ENCODE data around the gene IKBKE. TPM values are rescaled to one million over a fixed set of nuclear protein-coding genes. Genes with fewer than 3 reads are reported as not detected.

The IKBKE gene
- total and polyA plus RNA-seq, 2 of the 8 experiments (the other 6 are each of a cell fraction or from before 2014, with no cell fraction given) = 8.6 to 12.0 TPM

- TF ChIP-seq ZNF274 (IDR thresholded peaks at IDR 0.05; ENCODE audit: borderline replicate concordance, extremely low read depth, low read length) (no peak), TBP (IDR thresholded peaks at IDR 0.05; ENCODE audit: low read depth, low read length) (no peak), BCL11A (IDR thresholded peaks at IDR 0.05; ENCODE audit: low read depth in 2 of 2, low read length in 2 of 2) (no peak), POLR2A (IDR thresholded peaks at IDR 0.05; ENCODE audit: control extremely low read depth in 1 of 2, low read depth in 2 of 2, low read length in 2 of 2) (no peak), FOSL1 (IDR thresholded peaks at IDR 0.05; ENCODE audit: insufficient read depth, low read depth, low read length) (no peak), HDAC2 (IDR thresholded peaks at IDR 0.05; ENCODE audit: borderline replicate concordance in 1 of 2, low read depth in 2 of 2, low read length in 2 of 2) (no peak)
These were observed 39.5 kb downstream of the IKBKE start (continued) for GRCh38 chr1:206509612-206510257.

Data from H1 (cell line).